Measurements from ENCODE around the gene APOBEC3B. TPM values are rescaled to one million over a fixed set of nuclear protein-coding genes. Genes with fewer than 3 reads are reported as not detected.
A peak's percentile ranks its signal among the peaks of the same experiment; 100 is the strongest.

The APOBEC3B gene
- total and polyA plus RNA-seq, 2 donors (not counting 1 experiment from before 2014, with no cell fraction given), result 2.4 to 7.9 TPM

DNA sequence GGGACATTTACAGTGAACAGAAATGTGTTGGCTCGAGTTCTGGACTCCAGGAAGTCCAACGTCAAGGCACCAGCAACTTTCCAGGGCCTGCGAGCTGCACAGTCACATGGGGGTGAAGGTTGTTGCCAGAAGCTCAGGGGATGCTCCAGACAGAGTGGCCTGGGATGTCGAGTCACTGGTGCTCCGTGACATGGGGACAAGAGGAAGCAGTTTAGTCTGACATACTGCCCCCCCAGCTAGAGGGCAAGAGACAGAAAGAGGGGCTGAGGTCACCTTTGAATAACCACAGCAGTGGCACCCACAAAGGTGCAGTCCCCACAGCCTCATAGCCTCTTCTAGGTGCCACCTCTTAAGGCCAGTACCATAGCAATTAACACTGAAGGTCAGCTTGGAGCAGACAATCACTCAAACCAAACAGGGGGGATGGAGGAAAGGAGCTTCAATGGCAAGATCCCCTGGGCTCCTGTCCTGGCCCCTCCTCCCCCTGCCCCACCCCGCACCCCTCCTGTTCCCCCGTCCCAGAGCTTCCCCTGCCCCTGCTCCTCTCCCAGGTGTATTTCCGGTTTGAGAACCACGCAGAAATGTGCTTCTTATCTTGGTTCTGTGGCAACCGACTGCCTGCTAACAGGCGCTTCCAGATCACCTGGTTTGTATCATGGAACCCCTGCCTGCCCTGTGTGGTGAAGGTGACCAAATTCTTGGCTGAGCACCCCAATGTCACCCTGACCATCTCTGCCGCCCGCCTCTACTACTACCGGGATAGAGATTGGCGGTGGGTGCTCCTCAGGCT, 42.6 kb downstream of the APOBEC3B start:
- peaks cover 16% of the 10 kb centered on the region for H4K20me1 ChIP-seq (ENCODE audit: control insufficient read depth, insufficient read depth, low read length, poor library complexity, severe bottlenecking)
- H2AFZ ChIP-seq (ENCODE audit: insufficient read depth, low read depth, low read length, poor library complexity, severe bottlenecking), result no peak overlapping the region
- Mint-ChIP-seq H3K27me3 (no peaks in the 10 kb centered on the region), H3K4me1 (peaks cover 49% of the 10 kb centered on the region), H3K4me3 (no peak overlapping the region), H3K27ac (peak overlapping the region; percentile 72), H3K9me3 (ENCODE audit: insufficient read depth) (no peaks in the 10 kb centered on the region)
- no peaks in the 10 kb centered on the region for H3K9me3 ChIP-seq (ENCODE audit: control extremely low read depth in 1 of 3, control insufficient read depth in 2 of 3, insufficient read depth in 1 of 3, low read length in 2 of 3)
- TF ChIP-seq, protein P1, sequence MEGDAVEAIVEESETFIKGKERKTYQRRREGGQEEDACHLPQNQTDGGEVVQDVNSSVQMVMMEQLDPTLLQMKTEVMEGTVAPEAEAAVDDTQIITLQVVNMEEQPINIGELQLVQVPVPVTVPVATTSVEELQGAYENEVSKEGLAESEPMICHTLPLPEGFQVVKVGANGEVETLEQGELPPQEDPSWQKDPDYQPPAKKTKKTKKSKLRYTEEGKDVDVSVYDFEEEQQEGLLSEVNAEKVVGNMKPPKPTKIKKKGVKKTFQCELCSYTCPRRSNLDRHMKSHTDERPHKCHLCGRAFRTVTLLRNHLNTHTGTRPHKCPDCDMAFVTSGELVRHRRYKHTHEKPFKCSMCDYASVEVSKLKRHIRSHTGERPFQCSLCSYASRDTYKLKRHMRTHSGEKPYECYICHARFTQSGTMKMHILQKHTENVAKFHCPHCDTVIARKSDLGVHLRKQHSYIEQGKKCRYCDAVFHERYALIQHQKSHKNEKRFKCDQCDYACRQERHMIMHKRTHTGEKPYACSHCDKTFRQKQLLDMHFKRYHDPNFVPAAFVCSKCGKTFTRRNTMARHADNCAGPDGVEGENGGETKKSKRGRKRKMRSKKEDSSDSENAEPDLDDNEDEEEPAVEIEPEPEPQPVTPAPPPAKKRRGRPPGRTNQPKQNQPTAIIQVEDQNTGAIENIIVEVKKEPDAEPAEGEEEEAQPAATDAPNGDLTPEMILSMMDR (IDR thresholded peaks at IDR 0.05), result no peak
- no peak for TF ChIP-seq EZH2 (IDR thresholded peaks at IDR 0.05; ENCODE audit: borderline replicate concordance, insufficient read depth, low read depth, low read length, poor library complexity, severe bottlenecking)
- ATAC-seq (ENCODE audit: low read depth), result no peak
- intact Hi-C loops (cut with micrococcal nuclease), result no loop called here
- H3K27ac ChIP-seq (ENCODE audit: low read length in 2 of 2), result peak overlapping the region in 1 of 2 donors; percentile 15
- H3K36me3 ChIP-seq (replicated peaks in 1 of 2; ENCODE audit: control extremely low read depth in 1 of 2, control insufficient read depth in 1 of 2, extremely low read depth in 1 of 2, insufficient read depth in 2 of 2, low read length in 1 of 2), result peaks cover 0 to 21% of the 10 kb centered on the region in 2 experiments
- ChIA-PET CTCF (interaction anchor here (0.7 to 1.2 kb wide), 2 partner anchors 43 to 97 kb away, joined by 3 read pairs; no protein-coding TSS in a partner anchor), POLR2A (interaction anchor here (0.7 kb wide), 1 partner anchor 25 kb away, joined by 4 read pairs; no protein-coding TSS in a partner anchor)
- no peak overlapping the region for H3K9ac ChIP-seq (ENCODE audit: low read length)
- no peak overlapping the region for H3K4me2 ChIP-seq (replicated peaks; ENCODE audit: low read depth, low read length, poor library complexity, severe bottlenecking)
- H3K4me3 ChIP-seq (ENCODE audit: control extremely low read depth in 1 of 5, extremely low read depth in 1 of 5, insufficient read depth in 1 of 5, low read depth in 2 of 5, low read length in 4 of 5), result no peak overlapping the region
- peaks cover 14 to 36% of the 10 kb centered on the region in 2 donors for H3K4me1 ChIP-seq (ENCODE audit: control insufficient read depth in 2 of 2, insufficient read depth in 2 of 2, low read length in 2 of 2)
- no peaks in the 10 kb centered on the region for H3K27me3 ChIP-seq (replicated peaks in 1 of 4; ENCODE audit: control extremely low read depth in 1 of 4, control insufficient read depth in 3 of 4, insufficient read depth in 4 of 4, low read length in 3 of 4)
- no peak for DNase-seq
- H3K79me2 ChIP-seq (ENCODE audit: control insufficient read depth, insufficient read depth, low read length), result peaks cover 45% of the 10 kb centered on the region
- 98% methylated on average over 13 of the region's 15 CpGs for WGBS (ENCODE audit: insufficient coverage)
